Transverse colon (tissue), 4 donors: Measurements from ENCODE around the gene HMCN1.
"Not testable (repeated sequence)": the region's sequence is repeated elsewhere in the genome, so short reads cannot be mapped to it uniquely, and the experiment has no call there.

Experiments used
- CTCF ChIP-seq, 5 experiments: fragments of 200-600 bp in 3 of 5; fragments of 450-650 bp in 2 of 5; sonication (generic) in 3 of 5; IDR thresholded peaks; 1 replicate in 2 of 5; 2 replicates in 3 of 5; pipeline ENCODE4 v1.5.1; 2016 to 2017; ENCODE audit warnings: antibody characterized with exemption in 5 of 5, inconsistent platforms in 3 of 5, mild to moderate bottlenecking in 2 of 5, moderate library complexity in 1 of 5
- EP300 ChIP-seq: sonication (generic); formaldehyde crosslinking; IDR thresholded peaks from one replicate; pipeline ENCODE4 v1.6.1; 2017; ENCODE audit warnings: antibody characterized with exemption, low read depth
- POLR2A ChIP-seq: fragments of 450-650 bp; IDR thresholded peaks from one replicate; pipeline ENCODE4 v1.6.1; 2016; ENCODE audit warnings: antibody characterized with exemption, mild to moderate bottlenecking, moderate library complexity
- POLR2AphosphoS5 ChIP-seq, 3 donors: sonication (generic); formaldehyde crosslinking; IDR thresholded peaks; one replicate each; pipeline ENCODE4 v1.6.1; 2016; ENCODE audit warnings: antibody characterized with exemption in 3 of 3

GRCh38 chr1:186186251-186186650 is 452.1 kb downstream of the HMCN1 start:
- not testable (repeated sequence) for TF ChIP-seq CTCF (IDR thresholded peaks at IDR 0.05); POLR2AphosphoS5 (IDR thresholded peaks at IDR 0.05); POLR2A; EP300
